MM.1S (cell line): ENCODE data around the gene SLC25A17.

Source experiments
- DNase-seq: peaks from one replicate; pipeline ENCODE4 v3.0.0-alpha.2; 2015
- H2AFZ ChIP-seq: fragments of 300-600 bp; sonication (generic); 2 replicates; pipeline ENCODE4 v1.6.0; 2016; ENCODE audit warnings: antibody characterized with exemption, low read length
- H3F3A ChIP-seq: fragments of 300-600 bp; sonication (generic); 2 replicates; pipeline ENCODE4 v1.6.1; 2016; ENCODE audit warnings: mild to moderate bottlenecking, antibody characterized with exemption, low read length, moderate library complexity, mixed read lengths; ENCODE audit not compliant: insufficient read depth
- H3K27ac ChIP-seq: fragments of 300-600 bp; sonication (generic); 2 replicates; pipeline ENCODE4 v1.5.1; 2016; ENCODE audit warnings: mild to moderate bottlenecking, low read length
- H3K27me3 ChIP-seq: fragments of 300-600 bp; sonication (generic); replicated peaks from 2 replicates; pipeline ENCODE4 v1.6.0; 2016; ENCODE audit warnings: low read length; ENCODE audit not compliant: insufficient read depth
- H3K36me3 ChIP-seq: fragments of 300-600 bp; sonication (generic); replicated peaks from 2 replicates; pipeline ENCODE4 v1.6.1; 2016; ENCODE audit warnings: mild to moderate bottlenecking, low read length, mixed read lengths; ENCODE audit not compliant: insufficient read depth
- H3K4me1 ChIP-seq: fragments of 300-600 bp; sonication (generic); 2 replicates; pipeline ENCODE4 v1.6.1; 2016; ENCODE audit warnings: low read length, mixed read lengths
- H3K4me2 ChIP-seq: fragments of 300-600 bp; sonication (generic); 2 replicates; pipeline ENCODE4 v1.6.0; 2016; ENCODE audit warnings: low read depth, low read length
- H3K4me3 ChIP-seq: fragments of 300-600 bp; sonication (generic); 2 replicates; pipeline ENCODE4 v1.5.1; 2016; ENCODE audit warnings: low read length, mixed read lengths
- H3K79me2 ChIP-seq: fragments of 300-600 bp; sonication (generic); 2 replicates; pipeline ENCODE4 v1.6.1; 2016; ENCODE audit warnings: mixed run types, low read length, mixed read lengths
- H3K9ac ChIP-seq: fragments of 300-600 bp; sonication (generic); 2 replicates; pipeline ENCODE4 v1.6.1; 2016; ENCODE audit warnings: low read length, mixed read lengths
- H3K9me2 ChIP-seq: fragments of 300-600 bp; sonication (generic); replicated peaks from 2 replicates; pipeline ENCODE4 v1.6.1; 2016; ENCODE audit warnings: mild to moderate bottlenecking, low read length, mixed read lengths; ENCODE audit not compliant: insufficient read depth
- H3K9me3 ChIP-seq: fragments of 300-600 bp; sonication (generic); replicated peaks from 2 replicates; pipeline ENCODE4 v1.6.1; 2016; ENCODE audit warnings: mild to moderate bottlenecking, low read length, mixed read lengths; ENCODE audit not compliant: insufficient read depth
- H4K20me1 ChIP-seq: fragments of 300-600 bp; sonication (generic); 2 replicates; pipeline ENCODE4 v1.6.1; 2016; ENCODE audit warnings: mild to moderate bottlenecking, low read length, moderate library complexity, mixed read lengths; ENCODE audit not compliant: insufficient read depth
- EZH2 ChIP-seq: fragments of 300-600 bp; sonication (generic); optimal IDR thresholded peaks from 2 replicates; pipeline ENCODE3; 2017; ENCODE audit warnings: low read depth, mild to moderate bottlenecking, antibody characterized with exemption, low read length, mixed read lengths
- EZH2phosphoT487 ChIP-seq: fragments of 300-600 bp; sonication (generic); IDR thresholded peaks from 2 replicates; pipeline ENCODE4 v1.6.1; 2018; ENCODE audit warnings: antibody characterized with exemption, low read length
- TF ChIP-seq, protein P1 (sequence below): fragments of 300-600 bp; sonication (generic); IDR thresholded peaks from 2 replicates; pipeline ENCODE4 v1.5.1; 2016; ENCODE audit warnings: antibody characterized with exemption, low read length, mixed read lengths

SLC25A17 gene

GRCh38 chr22:40739721-40740120 lies 79.4 kb downstream of the SLC25A17 start:
- Histone ChIP-seq H3K4me3 (no peak overlapping the region), H3F3A (no peaks in the 10 kb centered on the region), H3K9me2 (no peaks in the 10 kb centered on the region), H3K36me3 (no peaks in the 10 kb centered on the region), H3K27ac (no peak overlapping the region), H3K9me3 (no peaks in the 10 kb centered on the region), H3K4me2 (no peak overlapping the region), H3K9ac (no peak overlapping the region), H3K4me1 (no peaks in the 10 kb centered on the region), H3K79me2 (no peaks in the 10 kb centered on the region), H2AFZ (no peak overlapping the region), H4K20me1 (no peaks in the 10 kb centered on the region), H3K27me3 (no peaks in the 10 kb centered on the region)
- DNase-seq = no peak
- TF ChIP-seq EZH2 = no peak
- TF ChIP-seq, protein P1, sequence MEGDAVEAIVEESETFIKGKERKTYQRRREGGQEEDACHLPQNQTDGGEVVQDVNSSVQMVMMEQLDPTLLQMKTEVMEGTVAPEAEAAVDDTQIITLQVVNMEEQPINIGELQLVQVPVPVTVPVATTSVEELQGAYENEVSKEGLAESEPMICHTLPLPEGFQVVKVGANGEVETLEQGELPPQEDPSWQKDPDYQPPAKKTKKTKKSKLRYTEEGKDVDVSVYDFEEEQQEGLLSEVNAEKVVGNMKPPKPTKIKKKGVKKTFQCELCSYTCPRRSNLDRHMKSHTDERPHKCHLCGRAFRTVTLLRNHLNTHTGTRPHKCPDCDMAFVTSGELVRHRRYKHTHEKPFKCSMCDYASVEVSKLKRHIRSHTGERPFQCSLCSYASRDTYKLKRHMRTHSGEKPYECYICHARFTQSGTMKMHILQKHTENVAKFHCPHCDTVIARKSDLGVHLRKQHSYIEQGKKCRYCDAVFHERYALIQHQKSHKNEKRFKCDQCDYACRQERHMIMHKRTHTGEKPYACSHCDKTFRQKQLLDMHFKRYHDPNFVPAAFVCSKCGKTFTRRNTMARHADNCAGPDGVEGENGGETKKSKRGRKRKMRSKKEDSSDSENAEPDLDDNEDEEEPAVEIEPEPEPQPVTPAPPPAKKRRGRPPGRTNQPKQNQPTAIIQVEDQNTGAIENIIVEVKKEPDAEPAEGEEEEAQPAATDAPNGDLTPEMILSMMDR = no peak
- no peak for TF ChIP-seq EZH2phosphoT487

DNA sequence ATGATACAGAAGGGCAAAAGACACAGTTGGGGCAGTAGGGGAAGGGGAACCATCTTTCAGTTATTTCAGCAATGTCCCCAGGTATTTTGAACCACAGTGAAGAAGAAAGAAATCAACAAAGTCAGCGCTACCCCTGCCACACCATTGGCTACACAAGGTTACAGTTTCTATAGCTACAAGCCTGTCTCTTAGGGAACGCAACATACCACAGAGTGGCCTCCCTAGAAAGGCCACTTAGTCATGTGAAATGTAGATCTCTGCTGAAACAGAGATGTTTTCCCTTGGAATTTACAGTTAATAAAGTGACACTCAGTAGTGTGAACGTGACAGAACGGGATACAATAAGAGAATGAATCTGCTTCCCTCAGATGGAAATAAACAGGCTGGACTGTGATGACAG lies 85.2 kb downstream of the SLC25A17 start:
- DNase-seq = no peak
- no peak overlapping the region for H3K27ac ChIP-seq
- no peak overlapping the region for H3K4me2 ChIP-seq

GRCh38 chr22:40732999-40733292 lies 86.2 kb downstream of the SLC25A17 start:
- Histone ChIP-seq H4K20me1 (no peaks in the 10 kb centered on the region), H3K4me1 (0 out of 2 replicates have a peak, but pooled peaks cover 3% of the 10 kb centered on the region), H3K27me3 (no peaks in the 10 kb centered on the region), H3F3A (no peaks in the 10 kb centered on the region), H3K79me2 (no peaks in the 10 kb centered on the region), H2AFZ (no peak overlapping the region; the same call in 1 of the 2 replicates), H3K27ac (no peak overlapping the region), H3K9me2 (no peaks in the 10 kb centered on the region), H3K36me3 (no peaks in the 10 kb centered on the region), H3K4me2 (no peak overlapping the region), H3K9ac (no peak overlapping the region), H3K4me3 (no peak overlapping the region), H3K9me3 (no peaks in the 10 kb centered on the region)
- DNase-seq = no peak
- TF ChIP-seq EZH2 = no peak
- TF ChIP-seq, protein P1 = peak; percentile 15; the same call in 1 of the 2 replicates

More for the DNA sequence above, 85.2 kb downstream of the SLC25A17 start:
- no peak overlapping the region for H3K4me3 ChIP-seq
- H3F3A ChIP-seq = no peaks in the 10 kb centered on the region
- H3K9me3 ChIP-seq = no peaks in the 10 kb centered on the region
- no peak overlapping the region for H2AFZ ChIP-seq
- H3K9me2 ChIP-seq = no peaks in the 10 kb centered on the region
- no peaks in the 10 kb centered on the region for H3K79me2 ChIP-seq
- TF ChIP-seq EZH2 (no peak), EZH2phosphoT487 (no peak)
- TF ChIP-seq, protein P1 = no peak
- H3K27me3 ChIP-seq = no peaks in the 10 kb centered on the region
- H3K9ac ChIP-seq = no peak overlapping the region
- H4K20me1 ChIP-seq = no peaks in the 10 kb centered on the region
- no peaks in the 10 kb centered on the region for H3K36me3 ChIP-seq
- 0 out of 2 replicates have a peak, but pooled peaks cover 3% of the 10 kb centered on the region for H3K4me1 ChIP-seq

- no peaks in the 10 kb centered on the region for H3K27me3 ChIP-seq
- no peaks in the 10 kb centered on the region for H3K9me2 ChIP-seq
- DNase-seq = no peak
- no peak overlapping the region for H3K27ac ChIP-seq
- no peak overlapping the region for H2AFZ ChIP-seq
- H3K4me1 ChIP-seq = 0 out of 2 replicates have a peak, but pooled peaks cover 3% of the 10 kb centered on the region
- H3K9me3 ChIP-seq = no peaks in the 10 kb centered on the region
- H4K20me1 ChIP-seq = no peaks in the 10 kb centered on the region
- no peaks in the 10 kb centered on the region for H3K36me3 ChIP-seq
- H3K4me3 ChIP-seq = no peak overlapping the region
- H3K9ac ChIP-seq = no peak overlapping the region
- no peaks in the 10 kb centered on the region for H3F3A ChIP-seq
- no peaks in the 10 kb centered on the region for H3K79me2 ChIP-seq
- no peak overlapping the region for H3K4me2 ChIP-seq
- no peak for TF ChIP-seq EZH2phosphoT487
- no peak for TF ChIP-seq EZH2
- TF ChIP-seq, protein P1 = no peak
Observed at GRCh38 chr22:40729284-40729683, 89.9 kb downstream of the SLC25A17 start.
